MM.1S (cell line): ENCODE results near the gene SNX18.

Source experiments
- DNase-seq: peaks from one replicate; pipeline ENCODE4 v3.0.0-alpha.2; 2015
- H2AFZ ChIP-seq: fragments of 300-600 bp; sonication (generic); 2 replicates; pipeline ENCODE4 v1.6.0; 2016; ENCODE audit warnings: antibody characterized with exemption, low read length
- H3F3A ChIP-seq: fragments of 300-600 bp; sonication (generic); 2 replicates; pipeline ENCODE4 v1.6.1; 2016; ENCODE audit warnings: mild to moderate bottlenecking, antibody characterized with exemption, low read length, moderate library complexity, mixed read lengths; ENCODE audit not compliant: insufficient read depth
- H3K27ac ChIP-seq: fragments of 300-600 bp; sonication (generic); 2 replicates; pipeline ENCODE4 v1.5.1; 2016; ENCODE audit warnings: mild to moderate bottlenecking, low read length
- H3K27me3 ChIP-seq: fragments of 300-600 bp; sonication (generic); replicated peaks from 2 replicates; pipeline ENCODE4 v1.6.0; 2016; ENCODE audit warnings: low read length; ENCODE audit not compliant: insufficient read depth
- H3K36me3 ChIP-seq: fragments of 300-600 bp; sonication (generic); replicated peaks from 2 replicates; pipeline ENCODE4 v1.6.1; 2016; ENCODE audit warnings: mild to moderate bottlenecking, low read length, mixed read lengths; ENCODE audit not compliant: insufficient read depth
- H3K4me1 ChIP-seq: fragments of 300-600 bp; sonication (generic); 2 replicates; pipeline ENCODE4 v1.6.1; 2016; ENCODE audit warnings: low read length, mixed read lengths
- H3K4me2 ChIP-seq: fragments of 300-600 bp; sonication (generic); 2 replicates; pipeline ENCODE4 v1.6.0; 2016; ENCODE audit warnings: low read depth, low read length
- H3K4me3 ChIP-seq: fragments of 300-600 bp; sonication (generic); 2 replicates; pipeline ENCODE4 v1.5.1; 2016; ENCODE audit warnings: low read length, mixed read lengths
- H3K79me2 ChIP-seq: fragments of 300-600 bp; sonication (generic); 2 replicates; pipeline ENCODE4 v1.6.1; 2016; ENCODE audit warnings: mixed run types, low read length, mixed read lengths
- H3K9ac ChIP-seq: fragments of 300-600 bp; sonication (generic); 2 replicates; pipeline ENCODE4 v1.6.1; 2016; ENCODE audit warnings: low read length, mixed read lengths
- H3K9me2 ChIP-seq: fragments of 300-600 bp; sonication (generic); replicated peaks from 2 replicates; pipeline ENCODE4 v1.6.1; 2016; ENCODE audit warnings: mild to moderate bottlenecking, low read length, mixed read lengths; ENCODE audit not compliant: insufficient read depth
- H3K9me3 ChIP-seq: fragments of 300-600 bp; sonication (generic); replicated peaks from 2 replicates; pipeline ENCODE4 v1.6.1; 2016; ENCODE audit warnings: mild to moderate bottlenecking, low read length, mixed read lengths; ENCODE audit not compliant: insufficient read depth
- H4K20me1 ChIP-seq: fragments of 300-600 bp; sonication (generic); 2 replicates; pipeline ENCODE4 v1.6.1; 2016; ENCODE audit warnings: mild to moderate bottlenecking, low read length, moderate library complexity, mixed read lengths; ENCODE audit not compliant: insufficient read depth
- EZH2 ChIP-seq: fragments of 300-600 bp; sonication (generic); optimal IDR thresholded peaks from 2 replicates; pipeline ENCODE3; 2017; ENCODE audit warnings: low read depth, mild to moderate bottlenecking, antibody characterized with exemption, low read length, mixed read lengths
- EZH2phosphoT487 ChIP-seq: fragments of 300-600 bp; sonication (generic); IDR thresholded peaks from 2 replicates; pipeline ENCODE4 v1.6.1; 2018; ENCODE audit warnings: antibody characterized with exemption, low read length
- TF ChIP-seq, protein P1 (sequence below): fragments of 300-600 bp; sonication (generic); IDR thresholded peaks from 2 replicates; pipeline ENCODE4 v1.5.1; 2016; ENCODE audit warnings: antibody characterized with exemption, low read length, mixed read lengths

SNX18 gene

DNA sequence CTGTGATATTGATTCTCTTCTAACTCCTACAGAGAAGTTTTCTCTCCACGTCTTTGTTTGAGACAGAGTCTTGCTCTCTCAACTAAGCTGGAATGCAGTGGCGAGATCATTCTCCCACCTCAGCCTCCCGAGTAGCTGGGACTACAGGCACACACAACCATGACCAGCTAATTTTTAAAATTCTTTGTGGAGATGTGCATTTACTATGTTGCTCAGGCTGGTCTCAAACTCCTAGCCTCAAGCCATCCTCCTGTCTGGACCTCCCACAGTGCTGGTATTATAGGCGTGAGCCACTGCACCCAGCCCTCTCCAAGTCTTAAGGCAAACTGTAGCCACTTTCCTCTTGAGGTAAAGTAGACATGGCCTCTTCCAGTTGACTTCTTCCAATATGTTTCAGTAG, 72.2 kb downstream of the SNX18 start:
- TF ChIP-seq, protein P1, sequence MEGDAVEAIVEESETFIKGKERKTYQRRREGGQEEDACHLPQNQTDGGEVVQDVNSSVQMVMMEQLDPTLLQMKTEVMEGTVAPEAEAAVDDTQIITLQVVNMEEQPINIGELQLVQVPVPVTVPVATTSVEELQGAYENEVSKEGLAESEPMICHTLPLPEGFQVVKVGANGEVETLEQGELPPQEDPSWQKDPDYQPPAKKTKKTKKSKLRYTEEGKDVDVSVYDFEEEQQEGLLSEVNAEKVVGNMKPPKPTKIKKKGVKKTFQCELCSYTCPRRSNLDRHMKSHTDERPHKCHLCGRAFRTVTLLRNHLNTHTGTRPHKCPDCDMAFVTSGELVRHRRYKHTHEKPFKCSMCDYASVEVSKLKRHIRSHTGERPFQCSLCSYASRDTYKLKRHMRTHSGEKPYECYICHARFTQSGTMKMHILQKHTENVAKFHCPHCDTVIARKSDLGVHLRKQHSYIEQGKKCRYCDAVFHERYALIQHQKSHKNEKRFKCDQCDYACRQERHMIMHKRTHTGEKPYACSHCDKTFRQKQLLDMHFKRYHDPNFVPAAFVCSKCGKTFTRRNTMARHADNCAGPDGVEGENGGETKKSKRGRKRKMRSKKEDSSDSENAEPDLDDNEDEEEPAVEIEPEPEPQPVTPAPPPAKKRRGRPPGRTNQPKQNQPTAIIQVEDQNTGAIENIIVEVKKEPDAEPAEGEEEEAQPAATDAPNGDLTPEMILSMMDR, result no peak
- TF ChIP-seq EZH2phosphoT487 (no peak), EZH2 (no peak)
- Histone ChIP-seq H3K9me2 (no peaks in the 10 kb centered on the region), H3K79me2 (no peaks in the 10 kb centered on the region), H4K20me1 (no peaks in the 10 kb centered on the region), H3K4me3 (no peak overlapping the region), H3K27ac (no peak overlapping the region), H3K4me2 (no peak overlapping the region), H3K9ac (no peak overlapping the region), H3K36me3 (no peaks in the 10 kb centered on the region), H3F3A (no peaks in the 10 kb centered on the region), H3K9me3 (no peaks in the 10 kb centered on the region), H2AFZ (no peak overlapping the region), H3K4me1 (peaks cover 3% of the 10 kb centered on the region; the same call in 1 of the 2 replicates), H3K27me3 (no peaks in the 10 kb centered on the region)
- DNase-seq, result no peak

DNA sequence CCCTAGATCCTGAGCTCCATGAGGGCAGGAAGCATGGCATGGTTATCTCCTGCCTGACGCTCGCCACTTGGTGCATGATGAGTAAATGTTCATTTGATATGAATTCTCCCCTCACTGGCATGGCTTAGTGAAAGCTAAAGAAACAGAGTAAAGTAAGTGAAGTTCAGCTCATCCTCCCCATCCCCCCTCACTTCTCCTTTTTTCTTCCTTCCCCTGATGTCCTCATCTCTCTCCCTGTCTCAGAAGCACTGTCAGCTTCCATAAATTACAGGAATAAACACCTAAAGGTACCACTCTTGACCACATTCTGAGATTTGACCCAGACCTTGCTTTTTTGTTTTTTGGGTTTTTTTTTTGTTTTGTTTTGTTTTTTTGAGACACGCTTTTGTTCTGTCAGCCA, 73.3 kb downstream of the SNX18 start:
- Histone ChIP-seq H3K9me2 (no peaks in the 10 kb centered on the region), H3K4me1 (peaks cover 3% of the 10 kb centered on the region; the same call in 1 of the 2 replicates), H3K79me2 (no peaks in the 10 kb centered on the region), H4K20me1 (no peaks in the 10 kb centered on the region), H3K27me3 (no peaks in the 10 kb centered on the region), H2AFZ (no peak overlapping the region), H3K27ac (no peak overlapping the region), H3K9ac (no peak overlapping the region), H3K9me3 (no peaks in the 10 kb centered on the region), H3K36me3 (no peaks in the 10 kb centered on the region), H3F3A (no peaks in the 10 kb centered on the region), H3K4me2 (no peak overlapping the region), H3K4me3 (no peak overlapping the region)
- TF ChIP-seq, protein P1, result no peak
- no peak for TF ChIP-seq EZH2phosphoT487
- no peak for TF ChIP-seq EZH2
- DNase-seq, result no peak

DNA sequence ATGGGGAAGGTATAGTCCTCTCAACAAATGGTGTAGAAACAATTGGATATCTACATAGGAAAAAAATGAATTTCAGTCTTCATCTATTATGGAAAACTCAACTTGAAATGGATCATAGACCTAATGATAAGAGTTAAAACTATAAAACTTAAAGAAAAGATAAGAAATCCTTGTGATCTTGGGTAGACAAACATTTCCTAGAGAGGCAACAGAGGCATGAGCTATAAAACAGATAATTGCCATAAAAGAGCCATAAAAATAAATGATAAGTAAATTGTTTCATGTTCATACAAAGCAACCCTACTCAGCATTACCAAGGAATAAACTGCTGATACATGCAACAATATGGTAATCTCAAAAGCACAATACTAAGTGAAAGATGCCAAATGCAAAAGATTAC, 76.2 kb downstream of the SNX18 start:
- no peak for TF ChIP-seq EZH2
- TF ChIP-seq, protein P1, result no peak
- no peak overlapping the region for H3K4me3 ChIP-seq
- H3K27me3 ChIP-seq, result no peaks in the 10 kb centered on the region
- no peaks in the 10 kb centered on the region for H3K36me3 ChIP-seq
- no peaks in the 10 kb centered on the region for H3K9me2 ChIP-seq
- H3F3A ChIP-seq, result no peaks in the 10 kb centered on the region
- no peak overlapping the region for H3K9ac ChIP-seq
- no peaks in the 10 kb centered on the region for H4K20me1 ChIP-seq
- no peak overlapping the region for H3K27ac ChIP-seq
- H3K4me1 ChIP-seq, result no peaks in the 10 kb centered on the region
- H3K79me2 ChIP-seq, result no peaks in the 10 kb centered on the region
- no peak overlapping the region for H3K4me2 ChIP-seq
- no peak for DNase-seq
- no peak overlapping the region for H2AFZ ChIP-seq
- no peaks in the 10 kb centered on the region for H3K9me3 ChIP-seq
